HUES64 (cell line): ENCODE measurements around the gene ZNF805.

Source experiments
- H3K27ac ChIP-seq: 2 replicates; pipeline ENCODE4 v1.7.0; 2013; ENCODE audit warnings: low read depth, low read length, inconsistent platforms
- H3K27me3 ChIP-seq: 2 replicates; pipeline ENCODE4 v1.6.1; 2013; ENCODE audit warnings: mild to moderate bottlenecking, low read length; ENCODE audit not compliant: insufficient read depth
- H3K36me3 ChIP-seq: 2 replicates; pipeline ENCODE4 v1.6.1; 2013; ENCODE audit warnings: mild to moderate bottlenecking, low read length; ENCODE audit not compliant: insufficient read depth
- H3K4me1 ChIP-seq: 2 replicates; pipeline ENCODE4 v1.6.1; 2013; ENCODE audit warnings: mild to moderate bottlenecking, low read length, moderate library complexity; ENCODE audit not compliant: insufficient read depth
- H3K4me3 ChIP-seq: 2 replicates; pipeline ENCODE4 v1.5.1; 2013; ENCODE audit warnings: mild to moderate bottlenecking, low read length, moderate library complexity
- H3K9ac ChIP-seq: 2 replicates; pipeline ENCODE4 v1.6.1; 2013; ENCODE audit warnings: mild to moderate bottlenecking, low read depth, low read length
- H3K9me3 ChIP-seq: 2 replicates; pipeline ENCODE4 v1.6.1; 2013; ENCODE audit warnings: low read depth, low read length; ENCODE audit not compliant: insufficient read depth
- WGBS: fragments of 150-250, 120-280 bp; methylation state at CpG from one replicate; pipeline ENCODE4 v1.1.7; 2013; ENCODE audit warnings: missing lambda C conversion rate; 5-methylcytosine and 5-hydroxymethylcytosine counted together

Gene ZNF805

DNA sequence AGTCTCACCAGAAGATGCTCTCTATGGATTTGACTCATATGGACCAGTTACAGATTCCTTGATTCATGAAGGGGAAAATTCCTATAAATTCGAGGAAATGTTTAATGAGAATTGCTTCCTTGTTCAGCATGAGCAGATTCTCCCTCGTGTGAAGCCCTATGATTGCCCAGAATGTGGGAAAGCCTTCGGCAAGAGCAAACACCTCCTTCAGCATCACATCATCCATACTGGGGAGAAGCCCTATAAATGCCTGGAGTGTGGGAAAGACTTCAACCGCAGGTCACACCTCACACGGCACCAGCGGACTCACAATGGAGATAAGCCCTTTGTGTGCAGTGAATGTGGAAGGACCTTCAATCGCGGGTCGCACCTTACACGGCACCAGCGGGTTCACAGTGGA, 50.5 kb downstream of the ZNF805 start:
- no peak overlapping the region for H3K27ac ChIP-seq
- no peak overlapping the region for H3K4me3 ChIP-seq
- WGBS = 97% methylated on average over 11 of the region's 11 CpGs
- peaks cover 95% of the 10 kb centered on the region for H3K36me3 ChIP-seq
- H3K9ac ChIP-seq = no peak overlapping the region
- H3K9me3 ChIP-seq = peaks cover 5% of the 10 kb centered on the region; the same call in 1 of the 2 replicates
- no peaks in the 10 kb centered on the region for H3K27me3 ChIP-seq
- H3K4me1 ChIP-seq = no peaks in the 10 kb centered on the region

DNA sequence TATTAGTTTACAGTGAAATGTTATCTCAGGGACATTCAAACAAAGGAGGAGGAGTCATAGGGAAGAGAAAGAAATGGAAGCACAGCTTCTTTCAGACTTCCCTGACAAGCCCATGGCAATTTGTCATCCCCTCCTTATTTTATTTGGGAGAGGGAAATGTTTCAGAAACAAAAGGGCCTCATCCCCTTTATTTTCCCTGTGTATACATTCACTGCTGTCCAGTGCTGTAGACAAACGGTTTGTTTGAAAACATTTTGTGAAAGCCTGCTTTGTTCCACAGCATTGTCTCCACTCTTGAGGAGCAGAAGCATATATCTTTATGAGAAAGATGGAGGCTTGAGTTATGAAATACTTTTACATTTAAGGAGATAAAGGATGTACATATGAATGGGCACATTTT, 52.1 kb downstream of the ZNF805 start:
- Histone ChIP-seq H3K4me3 (no peak overlapping the region), H3K9ac (no peak overlapping the region), H3K4me1 (no peaks in the 10 kb centered on the region), H3K36me3 (peaks cover 93% of the 10 kb centered on the region), H3K9me3 (peaks cover 5% of the 10 kb centered on the region; the same call in 1 of the 2 replicates), H3K27ac (no peak overlapping the region), H3K27me3 (no peaks in the 10 kb centered on the region)
- WGBS = 100% methylated on average over 1 of the region's 1 CpG

DNA sequence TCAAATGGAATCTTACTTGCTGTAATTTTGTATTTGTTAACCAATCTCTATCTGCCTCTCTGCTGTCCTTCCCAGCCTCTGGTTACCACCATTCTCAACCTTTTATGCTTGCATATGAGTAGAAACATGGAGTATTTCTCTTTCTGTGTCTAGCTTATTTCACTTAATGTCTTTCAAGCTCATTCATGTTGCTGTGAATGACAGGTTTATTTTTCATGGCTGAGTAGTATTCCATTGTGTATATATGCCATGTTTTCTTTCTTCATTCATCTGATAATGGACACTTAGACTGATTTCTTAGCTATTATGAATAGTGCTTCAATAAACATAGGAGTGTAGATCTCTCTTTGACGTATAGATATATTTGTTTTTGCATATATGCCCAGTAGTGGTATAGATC, 53.3 kb downstream of the ZNF805 start:
- WGBS = 96% methylated on average over 1 of the region's 1 CpG
- Histone ChIP-seq H3K27ac (no peak overlapping the region), H3K4me3 (no peak overlapping the region), H3K27me3 (no peaks in the 10 kb centered on the region), H3K9me3 (peaks cover 5% of the 10 kb centered on the region; the same call in 1 of the 2 replicates), H3K4me1 (no peaks in the 10 kb centered on the region), H3K36me3 (peaks cover 89% of the 10 kb centered on the region), H3K9ac (no peak overlapping the region)

DNA sequence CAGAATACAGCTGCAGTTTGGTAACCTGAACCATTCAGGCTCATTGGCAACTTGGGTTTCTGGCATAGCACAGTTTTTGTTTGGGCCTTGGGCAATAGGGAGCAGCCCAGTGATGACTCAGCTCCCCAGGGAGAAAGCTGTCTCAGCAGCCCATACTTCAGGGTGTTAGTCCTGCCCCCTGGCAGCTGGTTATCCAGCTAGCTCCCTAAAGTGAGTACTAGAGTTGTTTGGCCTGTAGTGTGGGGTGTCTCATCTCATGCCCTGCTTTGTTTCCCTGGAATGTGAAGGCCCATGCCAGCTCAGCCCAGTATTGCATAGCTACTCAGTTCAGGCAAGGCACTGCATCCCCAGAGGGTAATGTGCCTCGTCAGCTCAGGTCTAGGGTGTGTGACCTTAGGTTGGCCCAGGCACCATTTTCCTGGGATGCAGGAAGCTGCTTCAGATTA, 61.6 kb downstream of the ZNF805 start:
- Histone ChIP-seq H3K9ac (no peak overlapping the region), H3K9me3 (no peaks in the 10 kb centered on the region), H3K27me3 (no peaks in the 10 kb centered on the region), H3K4me3 (no peak overlapping the region), H3K4me1 (peaks cover 3% of the 10 kb centered on the region; the same call in 1 of the 2 replicates), H3K36me3 (peaks cover 37% of the 10 kb centered on the region), H3K27ac (no peak overlapping the region)
- WGBS = 87% methylated on average over 1 of the region's 1 CpG

DNA sequence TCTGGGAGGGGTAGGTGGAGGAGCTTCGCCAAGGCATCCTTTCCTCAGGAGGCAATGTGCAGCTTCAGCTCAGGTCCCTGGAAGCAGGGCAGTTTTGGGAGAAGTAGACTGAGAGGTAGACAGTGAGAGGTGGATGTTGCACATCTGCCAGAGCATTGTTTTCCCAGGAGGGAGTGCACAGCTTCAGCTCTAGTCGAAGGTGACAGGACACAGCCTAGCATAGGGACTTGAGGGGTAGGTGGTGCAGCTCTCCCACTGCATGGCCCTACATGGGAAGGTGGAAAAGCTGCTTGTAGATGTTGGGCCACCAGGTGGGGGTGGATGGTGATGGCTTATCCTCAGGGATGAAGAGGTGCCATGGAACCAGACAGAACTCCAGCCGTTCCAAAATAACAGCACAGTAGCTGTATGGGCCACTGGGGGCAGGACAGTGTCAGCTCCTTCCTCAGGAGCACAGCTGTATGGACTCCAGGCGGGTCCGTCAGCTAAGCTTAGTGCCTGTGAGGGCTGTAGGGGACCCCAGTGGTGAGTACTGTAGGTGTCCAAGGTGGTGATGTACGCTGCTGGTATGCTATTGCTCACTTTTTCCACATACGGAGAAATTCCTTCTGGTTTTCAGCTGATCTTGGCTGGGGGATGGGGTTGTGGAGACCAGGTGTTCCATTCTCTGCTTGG, 62.4 kb downstream of the ZNF805 start:
- Histone ChIP-seq H3K9ac (no peak overlapping the region), H3K27ac (no peak overlapping the region), H3K36me3 (peaks cover 30% of the 10 kb centered on the region), H3K4me1 (peaks cover 3% of the 10 kb centered on the region; the same call in 1 of the 2 replicates), H3K9me3 (no peaks in the 10 kb centered on the region), H3K27me3 (no peaks in the 10 kb centered on the region), H3K4me3 (no peak overlapping the region)
- WGBS = 85% methylated on average over 7 of the region's 7 CpGs
